ENCODE results near the gene PARN.

PARN gene

DNA sequence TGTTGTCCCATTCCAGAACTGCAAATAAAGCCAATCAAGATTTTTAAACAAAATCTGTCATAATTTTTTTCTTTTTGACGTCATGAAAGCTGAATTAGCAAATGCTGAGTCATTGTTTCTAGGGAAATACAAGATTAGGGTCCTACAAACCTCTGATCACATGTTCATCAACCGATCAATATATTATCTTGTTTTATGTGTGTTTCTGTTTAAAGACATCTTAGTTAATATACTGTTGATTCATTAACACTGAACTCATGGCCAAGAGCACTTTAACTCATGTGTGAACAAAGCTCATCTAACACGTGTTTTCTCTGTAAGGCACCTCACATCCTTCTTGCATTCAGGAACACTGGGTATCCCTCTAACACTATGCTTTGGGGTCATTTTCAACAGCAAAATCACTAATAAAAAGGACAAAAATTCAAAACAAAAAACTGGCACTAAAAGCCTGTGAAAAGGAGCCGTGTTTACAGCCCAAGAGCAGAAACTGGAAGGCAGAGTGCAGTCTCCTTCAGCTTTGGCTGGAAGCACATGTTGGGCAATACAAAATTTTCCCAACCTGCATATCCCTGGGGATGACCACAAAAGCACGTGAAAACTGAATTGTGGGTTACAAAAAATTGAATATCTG lies 102.5 kb downstream of the PARN start:
- DNase-seq, result no peak

DNA sequence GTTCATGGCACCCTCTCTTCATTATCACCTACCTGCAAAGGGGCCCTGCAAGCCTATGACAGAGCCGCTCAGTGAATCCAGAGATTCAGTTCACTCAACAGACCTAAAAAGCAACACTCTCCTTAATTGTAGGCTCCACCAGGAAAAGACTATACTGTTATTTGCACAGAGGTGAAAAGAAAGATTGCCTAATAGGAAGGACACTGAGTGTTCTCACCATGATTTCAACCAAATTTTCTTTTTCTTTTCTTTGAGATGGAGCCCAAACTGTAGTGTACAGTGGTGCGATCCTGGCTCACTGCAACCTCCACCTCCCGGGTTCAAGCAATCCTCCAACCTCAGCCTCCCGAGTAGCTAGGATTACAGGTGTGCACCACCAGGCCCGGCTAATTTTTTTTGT lies 104.5 kb downstream of the PARN start:
- no peak for DNase-seq

GRCh38 chr16:14524979-14525378 lies 105.1 kb downstream of the PARN start:
- no peak for DNase-seq

GRCh38 chr16:14523632-14524031 lies 106.4 kb downstream of the PARN start:
- no peak for DNase-seq

GRCh38 chr16:14522671-14523070 lies 107.4 kb downstream of the PARN start:
- no peak for DNase-seq

DNA sequence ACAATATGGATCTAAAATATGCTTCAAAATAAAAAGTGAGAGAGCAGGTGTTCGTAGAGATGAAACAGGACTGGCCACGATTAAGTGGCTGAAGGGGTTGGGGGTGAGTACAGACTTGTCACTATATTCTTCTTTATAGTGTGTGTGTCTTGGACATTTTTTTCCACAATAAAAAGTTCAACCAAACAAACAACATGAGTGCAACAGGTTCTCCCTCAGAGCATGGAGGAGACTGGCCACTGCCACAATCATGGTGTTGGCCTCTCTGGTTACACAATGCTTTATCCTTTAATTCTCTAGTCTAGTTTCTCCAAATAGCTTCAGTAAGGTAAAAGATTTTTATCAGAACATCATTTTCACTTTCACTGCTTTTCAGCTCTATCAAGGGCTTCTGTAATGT lies 109.3 kb downstream of the PARN start:
- DNase-seq, result no peak

DNA sequence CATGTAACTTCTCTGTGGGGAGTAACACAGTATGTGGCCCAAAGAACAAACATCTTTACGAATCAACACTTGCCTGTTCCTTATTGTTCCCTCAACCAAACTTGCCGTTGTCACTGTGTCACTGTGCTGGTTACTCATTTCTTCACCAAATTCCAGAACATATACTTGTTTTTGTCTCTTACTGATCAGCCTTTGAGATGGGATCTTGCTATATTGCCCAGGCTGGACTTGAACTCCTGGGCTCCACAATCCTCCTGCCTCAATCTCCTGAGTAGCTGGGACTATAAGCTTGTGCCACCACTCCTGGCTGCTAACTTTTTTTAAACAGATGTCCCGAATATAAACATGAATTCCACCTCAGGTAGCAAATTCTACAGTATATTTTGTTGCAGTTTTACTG lies 115.1 kb downstream of the PARN start:
- no peak for DNase-seq

- no peak for DNase-seq
Observed at GRCh38 chr16:14513389-14514107, 116.5 kb downstream of the PARN start.

GRCh38 chr16:14511800-14512135 lies 118.3 kb downstream of the PARN start:
- no peak for DNase-seq

DNA sequence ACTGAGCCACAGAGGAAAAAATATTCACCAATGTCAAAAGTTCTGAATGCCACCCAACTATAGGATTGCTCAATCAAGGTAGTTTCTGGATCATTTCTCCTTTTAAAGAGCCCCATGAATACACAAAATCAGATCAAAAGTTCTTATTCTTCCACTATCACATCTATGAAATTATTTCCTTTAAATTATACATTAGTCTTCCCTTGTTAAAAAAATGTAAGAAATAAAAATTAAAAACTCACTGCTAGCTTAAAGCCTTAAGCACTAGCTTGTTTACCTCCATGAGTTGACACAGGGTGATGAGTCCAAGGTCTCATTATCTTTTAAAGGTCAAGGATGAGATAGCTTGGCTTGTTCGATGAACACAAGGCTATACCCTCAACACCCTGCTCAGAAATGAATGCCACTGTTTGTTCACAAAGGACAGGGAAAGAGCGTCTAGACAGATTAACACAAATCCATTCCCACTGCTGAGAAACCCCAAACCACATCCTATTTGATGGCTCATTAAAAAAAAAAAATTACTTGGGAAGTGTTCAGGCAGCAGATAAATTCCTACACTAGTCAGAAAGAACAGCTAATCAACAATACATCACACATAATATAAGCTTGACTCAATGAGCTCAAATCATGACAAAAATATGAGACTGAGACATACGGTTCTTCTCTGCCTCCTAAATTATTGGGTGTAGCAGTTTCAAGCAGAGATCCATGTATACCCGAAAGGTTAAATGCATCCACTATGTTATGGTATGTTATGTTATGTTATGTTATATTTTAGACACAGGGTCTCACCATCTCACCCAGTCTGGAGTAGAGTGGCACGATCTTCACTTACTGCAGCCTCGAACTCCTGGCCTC lies 118.9 kb downstream of the PARN start:
- DNase-seq, result no peak

DNA sequence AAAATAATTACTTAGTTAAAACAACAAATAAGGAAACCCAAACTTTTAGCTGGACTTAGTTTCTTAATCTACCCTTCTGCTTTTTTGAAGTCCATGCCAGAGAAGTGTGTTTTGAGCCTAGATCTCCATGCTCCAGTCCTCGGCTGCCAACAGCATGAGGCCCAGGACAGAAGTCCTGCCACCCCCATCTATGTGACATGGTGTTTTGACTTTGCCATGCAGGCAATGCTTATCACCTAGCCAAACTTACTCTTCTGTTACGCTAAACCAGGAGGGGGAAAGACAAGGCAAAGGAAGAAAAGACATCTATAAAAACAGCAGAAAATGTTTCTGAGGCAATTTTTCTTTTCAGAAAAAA lies 119.5 kb downstream of the PARN start:
- DNase-seq, result no peak

GRCh38 chr16:14509675-14510132 lies 120.4 kb downstream of the PARN start:
- DNase-seq, result no peak

DNA sequence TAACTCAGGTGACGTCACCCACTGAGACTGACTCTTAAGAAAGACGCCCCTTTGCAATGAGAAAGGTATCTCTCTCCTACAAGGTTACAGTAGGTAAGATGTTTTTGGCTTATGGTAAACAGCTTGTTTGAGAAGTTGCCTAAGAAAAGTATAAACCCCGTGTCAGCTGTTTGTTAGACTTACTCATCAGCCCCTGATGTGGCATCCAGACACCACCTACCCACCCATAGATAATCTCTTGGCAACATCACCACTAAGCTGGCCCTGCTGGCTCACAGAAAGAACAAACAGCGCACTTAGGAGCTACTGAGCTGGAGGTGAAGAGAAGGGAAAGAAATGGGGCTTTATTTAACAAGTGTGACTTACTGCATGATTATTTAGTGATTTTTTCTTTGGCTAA lies 121.0 kb downstream of the PARN start:
- no peak for DNase-seq

DNA sequence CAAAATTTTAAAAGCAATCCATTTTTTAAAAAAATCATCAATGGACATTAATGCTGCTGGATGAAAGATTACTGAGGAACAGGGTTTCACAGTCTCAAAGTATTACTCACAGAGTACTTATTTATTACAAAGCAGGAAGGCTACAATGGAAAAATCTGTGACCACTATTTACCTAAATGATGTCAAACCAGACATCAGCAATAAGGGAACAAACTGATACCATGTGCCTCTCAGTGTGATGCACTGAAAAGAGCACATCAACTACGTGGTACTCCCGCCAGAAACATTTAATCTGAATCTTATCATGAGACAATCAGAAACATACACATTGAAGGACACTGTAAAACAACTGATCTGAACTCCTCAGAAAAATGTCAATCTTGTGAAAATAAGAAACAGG lies 124.2 kb downstream of the PARN start:
- no peak for DNase-seq

DNA sequence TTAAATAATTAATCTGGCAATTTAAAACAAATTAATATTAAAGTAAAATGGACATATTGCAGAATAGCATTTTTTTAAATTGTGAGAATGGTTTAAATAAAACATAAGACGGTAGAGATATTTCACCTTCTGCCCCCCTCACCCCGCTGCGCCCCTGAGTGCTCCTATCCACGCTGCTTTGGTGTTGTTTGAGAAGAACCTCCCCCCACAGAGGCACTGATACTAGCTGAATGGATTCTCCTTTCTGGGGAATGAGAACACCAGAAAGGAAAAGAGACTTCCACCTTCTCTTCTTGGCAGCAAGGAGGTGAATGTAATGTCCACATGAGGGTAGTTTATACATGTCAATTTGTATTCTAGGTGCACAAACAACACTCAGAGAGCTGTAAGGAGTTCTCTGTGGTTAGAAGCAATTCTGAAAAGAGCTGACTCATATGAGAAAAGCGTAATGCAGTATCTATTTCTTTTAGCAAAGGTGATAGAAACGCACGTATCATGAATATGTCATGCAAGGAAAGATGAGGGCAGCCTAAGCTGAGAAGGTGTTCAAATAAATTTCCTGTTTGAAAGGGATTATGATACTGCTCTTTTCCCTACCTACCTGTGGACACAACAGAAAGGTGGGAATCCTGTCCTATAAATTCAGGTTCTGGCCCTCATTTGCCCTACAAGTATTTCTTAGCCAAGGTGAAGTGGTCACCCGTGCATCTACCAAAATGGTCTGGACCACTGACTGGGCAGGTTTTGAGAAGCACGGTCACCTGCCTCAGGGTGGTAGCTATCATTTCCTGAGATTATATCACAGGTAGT lies 126.9 kb downstream of the PARN start:
- DNase-seq, result no peak

- no peak for DNase-seq
Observed at GRCh38 chr16:14502256-14502875, 127.7 kb downstream of the PARN start.

- DNase-seq, result peak; percentile 77
Observed at GRCh38 chr16:14501331-14502255, 128.5 kb downstream of the PARN start.

DNA sequence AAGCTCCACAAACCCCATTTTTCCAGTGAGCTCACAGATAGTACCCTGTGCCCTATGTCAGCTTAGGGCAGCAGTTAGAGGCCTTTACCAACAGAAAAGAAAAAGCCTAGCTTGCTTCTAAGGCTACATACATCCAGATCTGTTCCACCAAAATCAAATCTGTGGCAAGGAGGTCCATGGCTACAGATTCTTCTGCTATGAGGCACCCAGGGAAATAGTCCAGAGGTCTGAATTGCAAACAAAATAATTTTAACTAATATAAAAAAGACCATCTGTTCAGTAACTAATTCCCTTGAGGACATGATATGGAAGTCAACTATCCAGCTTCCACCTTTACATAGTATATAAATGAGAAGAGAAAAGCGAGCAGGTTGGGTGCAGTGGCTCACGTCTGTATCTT lies 129.3 kb downstream of the PARN start:
- DNase-seq, result no peak

DNA sequence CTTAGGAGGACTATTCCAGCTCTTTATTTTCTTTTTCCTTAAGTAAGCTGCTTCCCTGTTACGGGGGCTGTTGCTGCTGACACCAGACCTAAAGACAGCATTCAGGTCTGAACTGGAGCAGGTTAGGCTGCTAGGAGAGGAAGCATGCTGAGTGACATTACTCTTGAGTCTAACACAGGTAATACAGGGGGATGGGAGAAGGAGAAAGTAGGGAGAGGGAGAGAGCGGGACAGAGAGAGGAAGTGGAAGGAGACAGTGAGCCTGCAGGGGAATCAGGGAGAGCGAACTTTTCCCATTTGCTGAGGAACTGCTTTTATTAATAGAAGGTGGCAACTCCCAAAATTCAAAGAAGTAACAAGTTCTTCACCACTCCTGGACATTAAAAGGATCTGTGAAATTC lies 130.9 kb downstream of the PARN start:
- no peak for DNase-seq

- DNase-seq, result no peak
Observed at GRCh38 chr16:14497245-14498082, 132.6 kb downstream of the PARN start.

DNA sequence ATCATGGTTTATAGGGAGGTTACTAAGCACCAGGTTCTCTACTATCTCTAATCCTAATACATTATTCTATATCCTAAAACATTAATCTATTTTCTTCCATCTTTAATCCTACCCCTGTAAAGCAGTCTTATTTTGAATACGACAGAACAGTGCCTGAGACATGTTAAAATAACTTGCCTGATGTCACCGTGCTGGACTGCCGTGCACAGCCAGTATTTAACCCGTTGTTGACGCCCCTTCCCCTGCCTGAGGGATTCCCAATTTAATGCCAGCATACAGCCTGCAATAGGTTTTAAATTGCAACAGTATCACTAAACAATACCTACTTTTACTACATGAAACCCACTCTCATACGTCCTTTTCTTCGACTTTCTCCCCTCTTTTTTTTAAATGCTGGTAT lies 133.3 kb downstream of the PARN start:
- no peak for DNase-seq

Measured in NCI-H2107 (cell line).